ENCODE measurements around the gene ADCY10. TPM values are rescaled to one million over a fixed set of nuclear protein-coding genes. Genes with fewer than 3 reads are reported as not detected.

The ADCY10 gene
- total and polyA plus RNA-seq, 9 of the 15 experiments (the other 6 are each of a cell fraction or from before 2014, with no cell fraction given): 0.08 to 0.86 (median 0.22) TPM

GRCh38 chr1:167922611-167923074 is 8.7 kb upstream of the ADCY10 start (continued):
- TF ChIP-seq ZNF175 (CRISPR knock-in tag; IDR thresholded peaks at IDR 0.05; ENCODE audit: low read depth): no peak
- TF ChIP-seq NFRKB (IDR thresholded peaks at IDR 0.05; ENCODE audit: low read depth): no peak
- TF ChIP-seq AFF4 (CRISPR knock-in tag; IDR thresholded peaks at IDR 0.05): no peak
- no peak for TF ChIP-seq GATAD2A (IDR thresholded peaks at IDR 0.05)
- peak; percentile 20; the same call in 1 of the 2 replicates for TF ChIP-seq SMARCC2 (IDR thresholded peaks at IDR 0.05; ENCODE audit: low read depth)
- TF ChIP-seq POLR3A (IDR thresholded peaks at IDR 0.05; ENCODE audit: borderline replicate concordance, extremely low read depth, insufficient read depth, insufficient read length): no peak
- 0 out of 2 replicates have a peak, but pooled peaks have one; percentile 12 for TF ChIP-seq C11orf30 (IDR thresholded peaks at IDR 0.05; ENCODE audit: low read depth)
- TF ChIP-seq HDAC1 (IDR thresholded peaks at IDR 0.05): peak in 1 of 2 experiments; percentile 17; a peak in 1 of 4 replicates
- TF ChIP-seq SMARCA4 (IDR thresholded peaks at IDR 0.05): no peak
- no peak for TF ChIP-seq CAMTA2 (CRISPR knock-in tag; conservative IDR thresholded peaks at IDR 0.05)
- no peak for TF ChIP-seq TCF15 (CRISPR knock-in tag; IDR thresholded peaks at IDR 0.05)
- TF ChIP-seq RFX7 (CRISPR knock-in tag; IDR thresholded peaks at IDR 0.05): no peak
- TF ChIP-seq ZNF3 (CRISPR knock-in tag; IDR thresholded peaks at IDR 0.05): no peak
- TF ChIP-seq DPF2 (IDR thresholded peaks at IDR 0.05): 0 out of 2 replicates have a peak, but pooled peaks have one; percentile 18
- peak; percentile 58; the same call in 1 of the 2 replicates for TF ChIP-seq NBN (IDR thresholded peaks at IDR 0.05; ENCODE audit: low read depth)
- TF ChIP-seq MBD2 (IDR thresholded peaks at IDR 0.05; ENCODE audit: borderline replicate concordance, low read depth): no peak
- TF ChIP-seq KLF16 (IDR thresholded peaks at IDR 0.05): no peak
- no peak for TF ChIP-seq VEZF1 (CRISPR knock-in tag; IDR thresholded peaks at IDR 0.05)
- TF ChIP-seq FOSL1 (tag; conservative IDR thresholded peaks at IDR 0.05): peak; percentile 52; the same call in 1 of the 2 replicates
- TF ChIP-seq ESRRB (CRISPR knock-in tag; IDR thresholded peaks at IDR 0.05; ENCODE audit: borderline replicate concordance): no peak
- TF ChIP-seq, protein P1, sequence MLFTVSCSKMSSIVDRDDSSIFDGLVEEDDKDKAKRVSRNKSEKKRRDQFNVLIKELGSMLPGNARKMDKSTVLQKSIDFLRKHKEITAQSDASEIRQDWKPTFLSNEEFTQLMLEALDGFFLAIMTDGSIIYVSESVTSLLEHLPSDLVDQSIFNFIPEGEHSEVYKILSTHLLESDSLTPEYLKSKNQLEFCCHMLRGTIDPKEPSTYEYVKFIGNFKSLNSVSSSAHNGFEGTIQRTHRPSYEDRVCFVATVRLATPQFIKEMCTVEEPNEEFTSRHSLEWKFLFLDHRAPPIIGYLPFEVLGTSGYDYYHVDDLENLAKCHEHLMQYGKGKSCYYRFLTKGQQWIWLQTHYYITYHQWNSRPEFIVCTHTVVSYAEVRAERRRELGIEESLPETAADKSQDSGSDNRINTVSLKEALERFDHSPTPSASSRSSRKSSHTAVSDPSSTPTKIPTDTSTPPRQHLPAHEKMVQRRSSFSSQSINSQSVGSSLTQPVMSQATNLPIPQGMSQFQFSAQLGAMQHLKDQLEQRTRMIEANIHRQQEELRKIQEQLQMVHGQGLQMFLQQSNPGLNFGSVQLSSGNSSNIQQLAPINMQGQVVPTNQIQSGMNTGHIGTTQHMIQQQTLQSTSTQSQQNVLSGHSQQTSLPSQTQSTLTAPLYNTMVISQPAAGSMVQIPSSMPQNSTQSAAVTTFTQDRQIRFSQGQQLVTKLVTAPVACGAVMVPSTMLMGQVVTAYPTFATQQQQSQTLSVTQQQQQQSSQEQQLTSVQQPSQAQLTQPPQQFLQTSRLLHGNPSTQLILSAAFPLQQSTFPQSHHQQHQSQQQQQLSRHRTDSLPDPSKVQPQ (CRISPR knock-in tag; IDR thresholded peaks at IDR 0.05; ENCODE audit: borderline replicate concordance): no peak
